ENCODE results near the gene ABCD3.

ABCD3 gene

GRCh38 chr1:94417978-94418663, at the start of gene ABCD3 (continued):
- peak; percentile 57 for TF ChIP-seq PRDM10 (tag by site-specific recombination; IDR thresholded peaks at IDR 0.05)
- TF ChIP-seq KLF9 (tag by site-specific recombination; IDR thresholded peaks at IDR 0.05; ENCODE audit: low read depth), result peak; percentile 54; the same call in 1 of the 2 replicates
- TF ChIP-seq ZNF792 (tag by site-specific recombination; IDR thresholded peaks at IDR 0.05), result peak; percentile 81; the same call in 1 of the 2 replicates
- TF ChIP-seq ZNF280D (tag by site-specific recombination; IDR thresholded peaks at IDR 0.05), result no peak
- TF ChIP-seq ZNF292 (tag by site-specific recombination; IDR thresholded peaks at IDR 0.05; ENCODE audit: borderline replicate concordance, low read depth), result no peak
- TF ChIP-seq, protein P1, sequence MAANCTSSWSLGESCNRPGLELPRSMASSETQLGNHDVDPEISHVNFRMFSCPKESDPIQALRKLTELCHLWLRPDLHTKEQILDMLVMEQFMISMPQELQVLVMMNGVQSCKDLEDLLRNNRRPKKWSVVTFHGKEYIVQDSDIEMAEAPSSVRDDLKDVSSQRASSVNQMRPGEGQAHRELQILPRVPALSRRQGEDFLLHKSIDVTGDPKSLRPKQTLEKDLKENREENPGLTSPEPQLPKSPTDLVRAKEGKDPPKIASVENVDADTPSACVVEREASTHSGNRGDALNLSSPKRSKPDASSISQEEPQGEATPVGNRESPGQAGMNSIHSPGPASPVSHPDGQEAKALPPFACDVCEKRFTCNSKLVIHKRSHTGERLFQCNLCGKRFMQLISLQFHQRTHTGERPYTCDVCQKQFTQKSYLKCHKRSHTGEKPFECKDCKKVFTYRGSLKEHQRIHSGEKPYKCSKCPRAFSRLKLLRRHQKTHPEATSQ (tag by site-specific recombination; IDR thresholded peaks at IDR 0.05), result no peak
- TF ChIP-seq ZNF394 (tag by site-specific recombination; IDR thresholded peaks at IDR 0.05; ENCODE audit: borderline replicate concordance), result peak; percentile 99
- no peak for TF ChIP-seq FEZF1 (tag by site-specific recombination; IDR thresholded peaks at IDR 0.05)
- TF ChIP-seq ZBTB17 (tag by site-specific recombination; IDR thresholded peaks at IDR 0.05), result peak; percentile 71; the same call in 1 of the 2 replicates
- peak; percentile 100 for TF ChIP-seq ZNF692 (tag by site-specific recombination; IDR thresholded peaks at IDR 0.05)
- TF ChIP-seq, protein P2, sequence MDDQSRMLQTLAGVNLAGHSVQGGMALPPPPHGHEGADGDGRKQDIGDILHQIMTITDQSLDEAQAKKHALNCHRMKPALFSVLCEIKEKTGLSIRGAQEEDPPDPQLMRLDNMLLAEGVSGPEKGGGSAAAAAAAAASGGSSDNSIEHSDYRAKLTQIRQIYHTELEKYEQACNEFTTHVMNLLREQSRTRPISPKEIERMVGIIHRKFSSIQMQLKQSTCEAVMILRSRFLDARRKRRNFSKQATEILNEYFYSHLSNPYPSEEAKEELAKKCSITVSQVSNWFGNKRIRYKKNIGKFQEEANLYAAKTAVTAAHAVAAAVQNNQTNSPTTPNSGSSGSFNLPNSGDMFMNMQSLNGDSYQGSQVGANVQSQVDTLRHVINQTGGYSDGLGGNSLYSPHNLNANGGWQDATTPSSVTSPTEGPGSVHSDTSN (CRISPR knock-in tag; IDR thresholded peaks at IDR 0.05), result peak; percentile 81; the same call in 1 of the 2 replicates
- peak; percentile 21 for TF ChIP-seq ZEB2 (tag by site-specific recombination; IDR thresholded peaks at IDR 0.05)
- TF ChIP-seq ZFP37 (tag by site-specific recombination; IDR thresholded peaks at IDR 0.05), result no peak; the same call in 1 of the 2 replicates
- no peak; the same call in 1 of the 2 replicates for TF ChIP-seq ZNF449 (tag by site-specific recombination; IDR thresholded peaks at IDR 0.05)
- TF ChIP-seq, protein P3, sequence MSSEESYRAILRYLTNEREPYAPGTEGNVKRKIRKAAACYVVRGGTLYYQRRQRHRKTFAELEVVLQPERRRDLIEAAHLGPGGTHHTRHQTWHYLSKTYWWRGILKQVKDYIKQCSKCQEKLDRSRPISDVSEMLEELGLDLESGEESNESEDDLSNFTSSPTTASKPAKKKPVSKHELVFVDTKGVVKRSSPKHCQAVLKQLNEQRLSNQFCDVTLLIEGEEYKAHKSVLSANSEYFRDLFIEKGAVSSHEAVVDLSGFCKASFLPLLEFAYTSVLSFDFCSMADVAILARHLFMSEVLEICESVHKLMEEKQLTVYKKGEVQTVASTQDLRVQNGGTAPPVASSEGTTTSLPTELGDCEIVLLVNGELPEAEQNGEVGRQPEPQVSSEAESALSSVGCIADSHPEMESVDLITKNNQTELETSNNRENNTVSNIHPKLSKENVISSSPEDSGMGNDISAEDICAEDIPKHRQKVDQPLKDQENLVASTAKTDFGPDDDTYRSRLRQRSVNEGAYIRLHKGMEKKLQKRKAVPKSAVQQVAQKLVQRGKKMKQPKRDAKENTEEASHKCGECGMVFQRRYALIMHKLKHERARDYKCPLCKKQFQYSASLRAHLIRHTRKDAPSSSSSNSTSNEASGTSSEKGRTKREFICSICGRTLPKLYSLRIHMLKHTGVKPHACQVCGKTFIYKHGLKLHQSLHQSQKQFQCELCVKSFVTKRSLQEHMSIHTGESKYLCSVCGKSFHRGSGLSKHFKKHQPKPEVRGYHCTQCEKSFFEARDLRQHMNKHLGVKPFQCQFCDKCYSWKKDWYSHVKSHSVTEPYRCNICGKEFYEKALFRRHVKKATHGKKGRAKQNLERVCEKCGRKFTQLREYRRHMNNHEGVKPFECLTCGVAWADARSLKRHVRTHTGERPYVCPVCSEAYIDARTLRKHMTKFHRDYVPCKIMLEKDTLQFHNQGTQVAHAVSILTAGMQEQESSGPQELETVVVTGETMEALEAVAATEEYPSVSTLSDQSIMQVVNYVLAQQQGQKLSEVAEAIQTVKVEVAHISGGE (tag by site-specific recombination; conservative IDR thresholded peaks at IDR 0.05; ENCODE audit: low read depth), result peak; percentile 73
- no peak for TF ChIP-seq ZNF350 (tag by site-specific recombination; IDR thresholded peaks at IDR 0.05)
- peak; percentile 73 for TF ChIP-seq ZXDB (tag by site-specific recombination; IDR thresholded peaks at IDR 0.05)
- TF ChIP-seq ZNF571 (tag by site-specific recombination; IDR thresholded peaks at IDR 0.05), result no peak
- TF ChIP-seq KLF10 (tag by site-specific recombination; IDR thresholded peaks at IDR 0.05), result peak; percentile 54; the same call in 1 of the 2 replicates
- TF ChIP-seq ZSCAN30 (tag by site-specific recombination; IDR thresholded peaks at IDR 0.05), result peak; percentile 10; the same call in 1 of the 2 replicates
- no peak for TF ChIP-seq MEIS1 (CRISPR knock-in tag; IDR thresholded peaks at IDR 0.05; ENCODE audit: borderline replicate concordance)
